GM12878 (cell line): ENCODE measurements around the gene ADD1. TPM values are rescaled to one million over a fixed set of nuclear protein-coding genes. Genes with fewer than 3 reads are reported as not detected.

ENCODE experiments used
- BCLAF1 ChIP-seq: fragments of 450-650 bp; IDR thresholded peaks from 2 replicates; pipeline ENCODE4 v1.6.1; 2017; ENCODE audit warnings: antibody characterized with exemption, mild to moderate bottlenecking, moderate library complexity
- CBX3 ChIP-seq: fragments of 200-600 bp; sonication (generic); IDR thresholded peaks from 2 replicates; pipeline ENCODE4 v1.6.1; 2016; ENCODE audit warnings: low read depth, borderline replicate concordance
- ETV6 ChIP-seq, 2 experiments: fragments of 450-650 bp in 1 of 2; IDR thresholded peaks in 1 of 2; conservative IDR thresholded peaks in 1 of 2; 2 replicates each; pipeline ENCODE4 v1.6.1; 2014; ENCODE audit warnings: antibody characterized with exemption in 1 of 2, borderline replicate concordance in 1 of 2, low read depth in 1 of 2, mild to moderate bottlenecking in 1 of 2, moderate library complexity in 1 of 2
- GATAD2B ChIP-seq: fragments of 450-650 bp; conservative IDR thresholded peaks from 2 replicates; pipeline ENCODE4 v1.6.1; 2017; ENCODE audit warnings: low read depth, mild to moderate bottlenecking, moderate library complexity
- HDAC2 ChIP-seq: fragments of 200-600 bp; sonication (generic); IDR thresholded peaks from 2 replicates; pipeline ENCODE4 v1.6.1; 2017
- MLLT1 ChIP-seq: fragments of 450-650 bp; IDR thresholded peaks from 2 replicates; pipeline ENCODE4 v1.6.1; 2016; ENCODE audit warnings: mild to moderate bottlenecking
- MXI1 ChIP-seq: fragments of 150-350 bp; IDR thresholded peaks from 2 replicates; pipeline ENCODE4 v1.6.1; 2011; ENCODE audit warnings: low read depth, mild to moderate bottlenecking, inconsistent platforms, low read length, improper control_type of control experiment
- NFYB ChIP-seq: IDR thresholded peaks from 2 replicates; pipeline ENCODE4 v1.6.1; 2011; ENCODE audit warnings: low read depth, mild to moderate bottlenecking, low read length, improper control_type of control experiment, moderate library complexity; ENCODE audit not compliant: insufficient read depth
- NR2C1 ChIP-seq: fragments of 450-650 bp; IDR thresholded peaks from 2 replicates; pipeline ENCODE4 v1.6.1; 2017; ENCODE audit warnings: antibody characterized with exemption, mild to moderate bottlenecking, moderate library complexity
- RAD21 ChIP-seq: IDR thresholded peaks from 2 replicates; pipeline ENCODE4 v1.6.1; 2011; ENCODE audit warnings: mild to moderate bottlenecking, low read depth, low read length, moderate library complexity; ENCODE audit not compliant: insufficient read depth
- RAD51 ChIP-seq: fragments of 450-650 bp; IDR thresholded peaks from 2 replicates; pipeline ENCODE4 v1.6.1; 2016; ENCODE audit warnings: moderate library complexity, mild to moderate bottlenecking, inconsistent platforms
- REST ChIP-seq: IDR thresholded peaks from 2 replicates; pipeline ENCODE4 v1.6.1; 2012; ENCODE audit warnings: mild to moderate bottlenecking, low read depth, low read length
- TBL1XR1 ChIP-seq: IDR thresholded peaks from 2 replicates; pipeline ENCODE4 v1.6.1; 2012; ENCODE audit warnings: low read depth, low read length, improper control_type of control experiment
- ZBTB33 ChIP-seq: fragments of 450-650 bp; IDR thresholded peaks from 2 replicates; pipeline ENCODE4 v1.6.1; 2017; ENCODE audit warnings: mild to moderate bottlenecking
- ZNF592 ChIP-seq: fragments of 450-650 bp; IDR thresholded peaks from 2 replicates; pipeline ENCODE4 v1.6.1; 2017; ENCODE audit warnings: mild to moderate bottlenecking, moderate library complexity
- polyA plus RNA-seq, 11 experiments: library from polyadenylated mRNA; depleted of rRNA in 4 of 11; unstranded in 6 of 11; stranded (reverse) in 5 of 11; fragments of >200 nt; fragmentation: Nextera tagmentation in 4 of 11; fragmentation: Illumina TruSeq in 1 of 11; extraction: Ambion mirVana in 4 of 11; extraction: Trizol in 1 of 11; gene quantifications; 1 replicate in 1 of 11; 2 replicates in 10 of 11; pipeline versions ENCODE4 v1.2.1 to v1.2.3, GENCODE V29; 2011 to 2016; ENCODE audit warnings: inconsistent platforms in 2 of 11, missing spikeins in 2 of 11, low read depth in 1 of 11
- total RNA-seq, 4 experiments: library from RNA; depleted of rRNA in 3 of 4; stranded (reverse); fragments of >200 nt in 3 of 4; fragmentation: Illumina TruSeq in 1 of 4; extraction: Trizol in 1 of 4; gene quantifications; 2 replicates each; pipeline versions ENCODE4 v1.2.1 to v1.2.3, GENCODE V29; 2013 to 2021

ADD1 gene
- total and polyA plus RNA-seq, 10 of the 15 experiments (the other 5 are each of a cell fraction or from before 2014, with no cell fraction given) = 21.6 to 182 (median 105) TPM

- TF ChIP-seq ZNF592 = no peak
- no peak for TF ChIP-seq NR2C1
- TF ChIP-seq GATAD2B = no peak
- no peak for TF ChIP-seq RAD21
- no peak for TF ChIP-seq RAD51
- TF ChIP-seq MLLT1 = no peak
- TF ChIP-seq MXI1 = no peak
- no peak for TF ChIP-seq ZBTB33
- TF ChIP-seq HDAC2 = no peak
- TF ChIP-seq CBX3 = no peak
- TF ChIP-seq TBL1XR1 = no peak
- no peak for TF ChIP-seq BCLAF1
- no peak for TF ChIP-seq ETV6 (conservative IDR thresholded peaks at IDR 0.05 in 1 of 2, IDR thresholded peaks at IDR 0.05 in 1 of 2; ENCODE audit: borderline replicate concordance in 1 of 2, low read depth in 1 of 2)
- no peak for TF ChIP-seq REST
- TF ChIP-seq NFYB = no peak
- TF ChIP-seq, all 136 proteins: peak for 0
These were observed 85.8 kb downstream of the ADD1 start (continued) for GRCh38 chr4:2929469-2929868.
